Measurements from ENCODE around the gene CABP5.
"Not testable (repeated sequence)": the region's sequence is repeated elsewhere in the genome, so short reads cannot be mapped to it uniquely, and the experiment has no call there.

CABP5 gene

DNA sequence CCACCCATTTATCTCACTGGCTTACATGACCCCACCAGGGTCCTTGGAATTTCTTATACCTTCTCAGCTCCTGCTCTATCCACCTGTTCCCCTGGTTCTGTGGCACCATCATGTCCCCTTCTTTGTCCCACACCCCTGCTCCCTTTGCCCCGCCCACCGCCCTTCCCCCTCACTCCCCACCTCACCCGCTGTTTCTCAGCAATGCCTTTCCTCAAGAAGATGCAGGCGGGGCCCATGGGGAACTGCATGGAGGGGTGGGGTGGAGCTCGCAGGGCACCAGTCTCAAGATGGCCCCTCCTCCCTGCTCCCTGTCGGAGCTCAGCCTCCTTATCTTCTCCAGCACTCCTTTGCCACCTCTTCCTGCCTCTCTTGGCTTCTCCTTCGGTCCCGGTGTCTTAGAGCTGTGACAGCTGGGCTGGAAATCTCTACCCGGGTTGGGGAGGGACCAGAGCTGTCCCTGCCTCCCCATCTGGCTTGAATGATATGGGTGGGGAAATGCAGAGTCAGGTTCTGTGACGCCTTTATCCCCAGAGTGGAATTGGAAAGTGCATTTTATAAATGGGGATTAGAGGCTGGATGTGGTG lies at the start of gene CABP5:
Gene CABP5 (minus strand): TSS at position 405 of the 584 bp plus-strand sequence. CDS start 157 bp downstream, at position 248.
- no peak for DNase-seq

DNA sequence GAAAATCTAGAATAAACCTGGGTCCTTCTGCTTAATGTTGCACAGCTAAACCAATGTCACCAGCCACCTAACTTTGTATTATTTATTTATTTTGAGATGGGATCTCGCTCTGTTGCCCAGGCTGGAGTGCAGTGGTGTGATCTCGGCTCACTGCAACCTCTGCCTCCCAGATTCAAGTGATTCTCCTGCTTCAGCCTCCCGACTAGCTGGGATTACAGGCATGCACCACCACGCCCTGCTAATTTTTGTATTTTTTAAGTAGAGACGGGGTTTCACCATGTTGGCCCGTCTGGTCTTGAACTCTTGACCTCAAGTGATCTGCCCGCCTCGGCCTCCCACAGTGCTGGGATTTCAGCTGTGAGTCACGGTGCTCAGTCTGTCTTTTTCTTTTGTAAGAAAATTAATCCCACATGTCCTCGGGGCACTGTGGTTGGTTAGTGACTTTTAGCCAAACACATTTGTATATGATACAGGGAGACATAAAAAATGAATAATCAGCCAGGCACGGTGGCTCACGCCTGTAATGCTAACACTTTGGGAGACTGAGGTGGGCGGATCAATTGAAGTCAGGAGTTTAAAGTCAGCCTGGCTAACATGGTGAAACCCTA lies 47.3 kb upstream of the CABP5 start:
- DNase-seq = not testable (repeated sequence)

DNA sequence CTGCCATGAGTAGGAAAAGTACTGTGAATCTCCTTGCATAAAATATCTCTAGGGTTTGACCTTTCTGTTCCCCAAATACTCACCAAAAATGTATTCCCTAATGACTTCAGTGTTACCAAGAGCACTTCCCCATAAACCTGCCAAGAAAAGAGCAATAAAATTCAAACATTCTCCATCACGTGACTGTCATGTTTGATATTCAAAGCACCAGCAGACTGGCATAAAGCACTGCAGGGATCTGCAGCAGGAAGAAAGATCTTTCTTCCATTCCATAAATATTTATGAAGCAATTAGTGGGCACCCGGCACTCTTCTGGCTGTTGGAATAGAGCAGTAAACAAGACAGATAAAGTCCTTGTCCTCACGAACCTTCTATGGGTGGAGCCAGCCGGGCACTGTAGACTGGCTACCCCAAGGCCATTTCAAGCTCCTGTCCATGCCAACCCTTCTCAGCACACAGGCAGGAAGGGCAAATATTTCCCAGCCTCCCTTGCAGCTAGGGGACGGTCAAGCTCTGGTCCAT lies 46.5 kb upstream of the CABP5 start:
- DNase-seq = no peak

DNA sequence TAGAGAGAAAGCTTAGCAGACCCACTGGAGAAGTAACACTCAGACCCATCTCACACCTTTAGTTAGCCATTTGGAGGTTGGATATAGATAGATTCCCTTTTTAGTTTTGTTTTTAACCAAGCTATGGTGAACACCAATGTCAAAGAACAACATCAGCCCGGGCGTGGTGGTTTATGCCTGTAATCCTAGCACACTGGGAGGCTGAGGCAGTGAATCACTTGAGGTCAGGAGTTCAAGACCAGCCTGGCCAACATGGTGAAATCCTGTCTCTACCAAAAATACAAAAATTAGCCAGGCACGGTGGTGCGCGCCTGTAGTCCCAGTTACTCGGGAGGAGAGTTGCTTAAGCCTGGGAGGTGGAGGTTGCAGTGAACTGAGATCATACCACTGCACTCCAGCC lies 45.1 kb upstream of the CABP5 start:
- not testable (repeated sequence) for DNase-seq

DNA sequence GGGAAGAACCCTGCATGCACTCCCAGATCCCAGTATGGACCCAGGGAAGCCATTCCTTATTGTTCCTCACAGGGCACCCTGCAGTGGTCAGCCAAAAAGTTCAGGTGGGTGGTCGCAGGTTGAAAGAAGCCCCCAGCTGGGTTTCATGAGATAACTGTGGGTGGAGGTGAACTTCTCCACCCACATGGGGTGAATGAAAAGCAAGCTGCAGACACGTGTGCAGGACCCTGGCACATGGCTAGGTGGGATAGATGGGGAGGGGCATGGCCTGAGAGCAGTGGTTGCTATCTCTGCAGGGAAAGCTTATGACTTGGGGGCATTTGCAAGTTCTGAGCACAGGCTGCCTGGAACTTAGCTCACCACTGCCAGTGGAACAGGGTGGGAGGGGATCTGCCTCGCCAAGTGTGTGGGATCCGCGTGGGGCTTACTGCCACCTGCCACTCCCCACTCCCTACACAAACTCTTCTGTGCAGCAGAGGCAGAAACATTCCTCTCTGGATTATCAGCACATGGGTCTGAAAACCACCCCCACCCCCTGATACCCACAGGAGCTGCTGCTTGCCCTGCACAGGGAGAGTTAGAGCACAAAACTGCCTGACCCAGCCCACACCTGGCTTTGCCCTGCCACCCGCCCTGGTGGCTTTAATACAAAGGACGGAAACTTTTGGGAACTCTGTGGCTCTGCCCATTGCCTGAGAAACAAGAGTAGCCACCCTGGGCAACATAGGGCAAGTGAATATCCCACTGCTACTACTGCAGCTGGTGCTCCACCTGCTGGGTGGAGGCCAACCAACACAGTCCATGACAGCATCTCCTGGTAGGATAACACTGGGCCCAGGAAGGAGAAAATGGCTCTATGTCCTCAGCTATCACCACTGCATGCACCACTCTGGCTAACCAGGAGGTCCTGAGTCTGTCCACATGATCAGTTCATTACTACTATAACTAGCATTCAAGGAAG lies 42.3 kb upstream of the CABP5 start:
- DNase-seq = no peak

DNA sequence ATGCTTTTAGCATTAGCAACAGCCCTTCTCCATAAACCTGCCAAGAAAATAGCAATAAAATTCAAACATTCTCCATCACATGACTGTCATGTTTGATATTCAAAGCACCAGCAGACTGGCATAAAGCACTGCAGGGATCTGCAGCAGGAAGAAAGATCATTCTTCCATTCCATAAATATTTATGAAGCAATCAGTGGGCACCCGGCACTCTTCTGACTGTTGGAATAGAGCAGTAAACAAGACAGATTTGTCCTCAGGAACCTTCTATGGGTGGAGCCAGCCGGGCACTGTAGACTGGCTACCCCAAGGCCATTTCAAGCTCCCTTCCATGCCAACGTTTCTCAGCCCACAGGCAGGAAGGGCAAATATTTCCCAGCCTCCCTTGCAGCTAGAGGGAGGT lies 41.2 kb upstream of the CABP5 start:
- no peak for DNase-seq

DNA sequence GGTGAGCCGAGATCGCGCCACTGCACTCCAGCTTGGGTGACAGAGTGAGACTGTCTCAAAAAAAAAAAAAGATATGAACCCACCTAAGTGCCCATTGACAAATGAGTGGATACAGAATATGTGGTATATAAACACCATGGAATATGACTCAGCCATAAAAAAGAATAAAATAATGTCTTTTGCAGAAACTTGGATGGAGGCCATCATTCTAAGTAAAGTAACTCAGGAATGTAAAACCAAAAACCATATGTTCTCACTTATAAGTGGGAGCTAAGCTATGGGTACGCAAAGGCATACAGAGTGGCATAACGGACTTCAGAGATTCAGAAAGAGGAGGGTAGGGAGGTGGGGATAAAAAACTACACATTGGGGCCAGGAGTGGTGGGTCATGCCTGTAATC lies 37.2 kb upstream of the CABP5 start:
- no peak for DNase-seq

DNA sequence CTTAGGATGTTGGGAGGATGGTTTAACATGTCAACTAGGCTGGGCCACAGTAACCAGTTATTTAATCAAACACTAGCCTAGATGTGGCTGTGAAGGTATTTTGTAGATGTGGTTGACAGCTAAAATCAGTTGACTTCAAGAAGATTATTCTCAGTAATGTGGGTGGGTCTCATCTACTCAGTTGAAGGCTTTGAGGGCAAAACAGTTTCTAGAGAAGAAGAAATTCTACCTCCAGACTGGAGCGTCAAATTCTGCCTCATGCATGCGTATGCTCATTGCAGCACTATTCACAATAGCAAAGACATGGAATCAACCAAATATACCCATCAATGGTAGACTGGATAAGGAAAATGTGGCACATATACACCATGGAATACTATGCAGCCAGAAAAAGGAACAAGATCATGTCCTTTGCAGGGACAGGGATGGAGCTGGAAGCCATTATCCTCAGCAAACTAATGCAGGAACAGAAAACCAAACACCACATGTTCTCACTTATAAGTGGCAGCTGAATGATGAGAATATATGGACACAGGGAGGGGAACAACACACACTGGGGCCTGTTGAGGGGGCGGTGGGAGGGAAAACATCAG lies 26.4 kb upstream of the CABP5 start:
- not testable (repeated sequence) for DNase-seq

DNA sequence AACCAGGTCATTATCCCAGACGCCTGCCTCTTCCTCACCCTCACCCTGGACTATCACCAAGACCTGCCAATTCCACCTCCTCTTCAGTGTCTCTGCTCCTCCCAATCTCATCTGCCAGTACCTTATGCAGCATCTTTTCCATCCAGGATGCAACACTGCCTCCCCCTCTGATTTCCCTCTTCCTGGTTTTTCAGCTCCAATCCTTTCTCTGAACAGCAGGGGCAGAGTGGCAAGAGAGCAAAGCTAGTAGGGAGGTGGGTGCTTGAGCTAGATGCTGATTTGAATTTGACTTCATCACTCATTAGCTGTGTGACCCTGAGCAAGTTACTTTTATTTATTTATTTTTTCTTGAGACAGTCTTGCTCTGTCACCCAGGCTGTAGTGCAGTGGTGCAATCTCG lies 25.6 kb upstream of the CABP5 start:
- no peak for DNase-seq

DNA sequence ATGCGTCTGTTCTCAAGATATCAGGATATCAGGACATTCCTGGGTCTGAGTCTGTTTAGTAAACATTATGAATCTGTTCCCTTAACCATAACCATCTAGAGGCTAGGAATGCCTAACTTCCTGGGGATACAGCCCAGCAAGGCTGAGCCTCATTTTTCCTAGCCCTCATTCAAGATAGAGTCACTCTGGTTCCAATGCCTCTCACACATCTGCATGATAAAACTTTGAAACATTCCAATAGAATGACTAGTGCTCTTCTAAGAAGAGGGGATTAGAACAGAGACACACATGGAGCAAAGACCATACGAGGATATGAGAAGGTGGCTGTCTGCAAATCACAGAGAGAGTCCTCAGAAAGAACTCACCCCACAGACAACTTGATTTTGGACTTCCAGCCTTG lies 20.6 kb upstream of the CABP5 start:
- no peak for DNase-seq

DNA sequence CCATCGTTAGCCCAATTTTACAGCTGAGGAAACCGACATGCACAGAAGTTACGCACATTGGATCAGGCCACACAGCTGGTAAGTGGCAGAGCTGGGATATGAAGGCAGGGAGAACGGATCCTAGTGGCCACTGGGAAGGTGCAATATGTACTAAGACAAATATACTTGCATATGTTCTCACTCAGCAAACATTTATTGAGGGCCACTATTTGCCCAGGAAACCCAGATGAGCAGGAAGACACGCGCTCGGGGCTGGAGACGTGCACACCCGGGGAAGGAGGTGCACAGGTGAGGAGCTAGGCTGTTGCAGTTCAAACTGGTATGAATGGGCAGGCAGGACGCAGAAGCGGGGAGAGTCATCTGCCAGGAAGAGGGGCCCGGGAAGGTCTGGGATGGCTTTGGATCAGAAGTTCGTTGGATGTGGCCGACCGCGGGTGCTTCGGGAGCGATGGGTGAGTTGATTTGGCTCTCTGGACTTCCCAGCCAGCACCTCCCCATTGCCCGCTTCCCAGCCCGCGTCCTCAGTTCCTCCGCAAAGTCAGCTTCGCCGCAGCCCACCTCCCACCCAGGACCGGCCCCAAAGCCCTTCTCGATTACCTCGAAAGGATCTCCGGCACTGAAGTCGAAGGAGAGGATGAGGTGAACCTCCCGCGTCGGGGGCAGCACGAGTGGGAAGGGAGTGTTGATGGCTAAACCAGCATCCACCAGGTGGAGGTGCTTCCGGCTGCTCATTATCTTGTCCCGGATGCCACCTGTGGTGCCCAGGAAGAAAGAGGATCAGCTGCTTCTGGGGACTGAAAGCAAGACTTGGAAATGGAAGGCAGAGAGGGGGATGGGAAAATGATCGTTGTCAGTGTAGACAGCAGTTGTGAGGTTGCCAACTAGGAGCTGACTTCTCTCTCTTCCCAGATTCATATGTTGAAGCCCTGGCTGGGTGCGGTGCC lies 17.8 kb upstream of the CABP5 start:
- no peak for DNase-seq

DNA sequence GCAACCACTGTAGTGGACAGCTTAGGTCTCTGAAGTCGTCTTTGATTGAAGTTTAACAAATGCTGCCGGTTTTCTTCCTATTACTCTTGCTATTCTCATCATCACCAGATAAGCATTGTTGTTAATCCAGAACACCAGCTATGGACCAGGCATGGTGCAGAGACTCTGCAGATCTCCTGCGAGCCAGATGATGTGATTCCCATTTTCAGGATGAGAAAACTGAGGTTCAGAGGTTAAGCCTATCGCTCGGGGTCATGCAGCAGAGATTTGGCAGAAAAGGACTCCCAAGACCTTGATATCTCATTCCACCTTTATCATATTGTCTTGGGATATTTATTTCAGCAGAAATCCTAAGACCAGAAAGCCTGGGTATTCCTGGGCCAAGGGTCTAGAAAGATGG lies 16.5 kb upstream of the CABP5 start:
- no peak for DNase-seq

DNA sequence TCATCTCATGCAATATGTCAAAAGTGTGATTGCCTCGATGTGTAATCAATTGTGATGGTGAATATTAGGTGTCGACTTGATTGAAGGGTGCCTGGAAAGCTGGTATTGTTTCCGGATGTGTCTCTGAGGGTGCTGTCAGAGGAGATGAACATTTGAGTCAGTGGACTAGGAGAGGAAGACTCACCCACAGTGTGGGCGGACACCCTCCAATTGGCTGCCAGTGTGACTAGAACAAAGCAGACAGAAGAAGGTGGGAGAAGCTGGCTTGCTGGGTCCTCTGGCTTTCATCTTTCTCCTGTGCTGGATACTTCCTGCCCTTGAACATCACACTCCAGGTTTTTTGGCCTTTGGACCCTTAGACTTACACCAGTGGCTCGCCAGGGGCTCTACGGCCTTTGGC lies 15.5 kb upstream of the CABP5 start:
- no peak for DNase-seq

DNA sequence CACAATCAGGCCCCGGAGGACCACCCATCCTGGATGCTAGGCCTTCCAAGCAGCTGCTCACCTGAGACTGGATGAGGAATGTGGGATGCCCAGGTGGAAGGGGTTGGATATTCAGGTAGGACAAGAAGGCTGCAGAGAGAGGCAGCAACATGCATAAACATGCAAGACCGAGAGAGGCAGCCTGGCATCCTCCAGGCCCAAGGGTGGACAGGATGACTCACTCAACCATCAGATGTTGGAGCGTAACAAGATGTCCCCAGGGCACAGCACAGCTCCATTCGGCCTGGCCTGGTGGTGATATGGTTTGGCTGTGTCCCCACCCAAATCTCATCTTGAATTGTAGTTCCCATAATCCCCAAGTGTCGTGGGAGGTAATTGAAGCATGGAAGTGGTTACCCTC lies 10.0 kb upstream of the CABP5 start:
- DNase-seq = no peak

DNA sequence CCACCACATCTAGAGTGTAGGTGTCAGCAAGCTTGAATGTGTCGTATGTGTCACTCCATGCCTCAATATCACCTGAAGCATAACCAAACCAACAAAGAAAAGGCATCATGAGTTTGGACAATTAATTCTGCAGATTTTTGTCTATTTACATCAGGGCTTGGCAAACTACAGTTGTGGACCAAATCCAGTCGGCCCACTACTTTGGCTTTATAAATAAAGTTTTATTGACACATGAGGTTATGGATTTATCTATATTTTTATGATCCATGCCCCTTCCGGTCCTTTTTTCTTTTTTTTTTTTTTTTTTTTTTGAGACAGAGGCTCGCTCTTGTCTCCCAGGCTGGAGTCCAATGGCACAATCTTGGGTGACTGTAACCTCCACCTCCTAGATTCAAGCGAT lies 9.2 kb upstream of the CABP5 start:
- DNase-seq = no peak

DNA sequence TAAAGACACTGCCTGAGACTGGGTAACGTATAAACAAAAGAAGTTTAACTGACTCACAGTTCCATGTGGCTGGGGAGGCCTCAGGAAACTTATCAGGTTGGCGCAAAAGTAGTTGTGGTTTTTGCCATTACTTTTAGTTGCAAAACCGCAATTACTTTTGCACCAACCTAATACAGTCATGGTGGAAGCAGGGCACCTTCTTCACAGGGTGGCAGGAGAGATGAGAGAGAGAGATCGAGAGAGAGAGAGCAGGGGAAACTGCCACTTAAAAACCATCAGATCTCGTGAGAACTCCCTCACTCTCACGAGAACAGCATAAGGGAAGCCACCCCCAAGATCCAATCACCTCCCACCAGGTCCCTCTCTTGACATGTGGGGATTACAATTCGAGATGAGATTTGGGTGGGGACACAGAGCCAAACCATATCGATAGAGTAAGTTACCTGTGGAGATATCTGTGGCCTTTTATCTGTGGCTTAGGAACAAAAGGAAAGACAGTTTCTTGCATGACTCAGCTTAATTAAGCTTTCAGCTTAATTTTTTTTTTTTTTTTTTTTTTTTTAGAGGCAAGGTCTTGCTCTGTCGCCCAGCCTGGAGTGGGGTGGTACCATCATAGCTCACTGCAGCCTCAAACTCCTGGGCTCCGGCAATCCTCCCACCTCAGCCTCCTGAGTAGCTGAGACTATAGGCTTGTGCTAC lies 7.6 kb upstream of the CABP5 start:
- no peak for DNase-seq

DNA sequence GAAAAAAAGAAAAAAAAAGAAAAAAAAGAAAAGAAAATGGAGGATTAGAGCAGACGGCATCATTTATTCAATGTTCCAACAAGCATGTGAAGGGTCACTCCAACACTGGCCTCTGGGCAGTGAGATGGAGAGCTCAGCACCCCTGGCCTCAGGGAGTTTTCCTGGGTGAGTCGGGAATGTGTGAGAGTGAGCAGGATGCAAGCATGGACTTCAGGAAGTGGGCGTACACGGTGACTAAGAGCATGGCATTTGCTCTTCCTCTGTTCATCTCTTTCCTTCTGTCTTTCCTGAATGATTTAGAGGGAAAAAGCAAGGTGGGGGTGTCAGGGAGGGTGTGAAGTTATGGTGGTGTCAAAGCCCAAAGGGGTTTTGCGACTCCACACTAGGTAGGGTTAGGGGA lies 682 bp upstream of the CABP5 start:
- DNase-seq = no peak

DNA sequence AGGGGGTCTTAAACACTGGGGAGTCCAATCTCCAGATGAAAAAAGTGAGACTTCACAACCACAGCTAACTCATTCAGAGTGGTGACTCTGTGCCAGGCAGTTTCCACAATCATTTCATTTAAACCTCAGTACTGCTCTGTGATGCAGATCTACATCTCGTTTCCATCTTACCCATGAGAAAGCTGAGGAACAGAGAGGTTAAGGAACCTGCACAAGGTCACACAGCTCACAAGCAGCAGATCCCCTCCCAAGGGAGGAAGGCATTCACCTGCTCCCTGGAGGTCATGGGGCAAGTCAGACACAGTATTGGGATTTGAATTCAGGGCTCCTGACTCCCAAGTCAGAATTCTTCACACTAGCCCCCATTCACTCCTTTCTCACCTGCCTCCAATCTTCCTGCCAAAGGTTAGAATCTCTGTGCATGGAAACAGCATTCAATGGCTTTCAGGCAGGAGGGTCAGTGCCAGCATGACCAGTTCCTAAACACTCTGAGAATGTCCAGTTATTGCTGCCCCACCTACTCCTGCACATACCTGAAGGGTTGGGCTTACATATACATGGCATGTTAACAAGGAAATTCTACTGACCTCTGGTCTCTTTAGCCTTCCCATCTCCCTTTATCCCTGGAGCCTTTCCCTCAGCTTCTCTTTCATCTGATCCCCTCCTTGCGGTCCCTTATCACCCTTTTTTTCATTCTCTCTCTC lies 1.9 kb downstream of the CABP5 start:
- no peak for DNase-seq

DNA sequence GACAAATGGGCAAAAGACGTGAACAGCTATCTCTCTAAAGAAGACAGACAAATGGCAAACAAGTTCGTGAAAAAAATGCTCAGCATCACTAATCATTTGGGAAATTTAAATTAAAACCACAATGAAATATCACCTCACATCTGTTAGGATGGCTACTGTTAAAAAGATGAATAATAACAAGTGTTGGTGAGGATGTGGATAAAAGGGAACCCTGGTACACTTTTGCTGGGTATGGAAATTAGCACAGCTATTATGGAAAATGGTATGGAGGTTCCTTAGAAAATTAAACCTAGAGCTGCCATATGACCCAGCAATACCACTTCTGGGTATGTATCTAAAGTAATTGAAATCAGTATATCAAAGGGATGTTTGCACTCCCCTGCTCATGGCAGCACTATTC lies 7.1 kb downstream of the CABP5 start:
- DNase-seq = no peak

DNA sequence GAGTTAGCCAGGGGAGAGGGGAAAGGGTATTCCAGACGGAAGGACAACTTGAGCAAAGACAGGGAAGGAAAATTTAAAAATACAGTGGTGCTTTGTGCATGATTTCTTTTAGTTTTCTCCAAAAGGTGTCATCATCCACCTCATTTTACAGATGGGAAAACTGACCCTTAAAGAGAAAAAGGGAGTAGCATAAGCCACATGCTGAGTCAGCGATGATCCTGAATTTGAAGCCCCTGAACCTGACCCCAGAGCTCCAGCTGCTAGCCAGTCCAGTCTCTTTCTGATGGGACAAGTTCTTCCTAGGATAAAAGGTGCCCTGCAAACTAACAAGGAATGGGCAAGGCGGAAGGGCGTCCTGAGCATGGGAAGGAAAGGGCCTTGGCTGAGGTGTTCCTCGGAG lies 10.3 kb downstream of the CABP5 start:
- DNase-seq = no peak

DNA sequence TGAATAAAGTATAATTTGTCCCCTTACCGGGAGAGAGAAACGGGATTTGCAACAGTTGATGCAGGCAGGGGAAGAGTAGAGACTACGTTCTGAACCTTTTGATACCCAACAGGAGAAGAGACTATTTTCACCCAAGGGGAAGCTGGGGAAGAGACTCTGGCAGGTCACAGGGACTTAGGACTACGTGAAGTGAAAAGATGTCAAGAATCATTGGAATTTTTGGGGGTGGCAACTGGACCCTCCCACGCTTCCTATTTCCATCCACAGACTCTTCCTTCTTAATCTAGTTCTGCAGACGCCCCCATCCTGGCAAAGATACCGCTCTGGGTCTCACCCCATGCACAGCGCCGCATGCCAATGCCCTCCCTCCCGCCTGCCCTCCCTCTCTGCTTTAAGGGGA lies 13.8 kb downstream of the CABP5 start:
- no peak for DNase-seq
